Type B pancreatic cell (in vitro differentiated cells): Measurements from ENCODE around the gene ETFA. TPM values are rescaled to one million over a fixed set of nuclear protein-coding genes. Genes with fewer than 3 reads are reported as not detected.

Experiments
- DNase-seq: peaks from one replicate; pipeline ENCODE4 v3.0.0; 2021; ENCODE audit warnings: mixed read lengths; ENCODE audit not compliant: unreplicated experiment; ENCODE audit errors: extremely low spot score
- H3K27ac Mint-ChIP-seq: 2 replicates; pipeline ENCODE4 v1.8.0; 2021; ENCODE audit warnings: mild to moderate bottlenecking, mixed read lengths
- H3K27me3 Mint-ChIP-seq: 2 replicates; pipeline ENCODE4 v1.8.0; 2021; ENCODE audit warnings: mixed read lengths
- H3K36me3 Mint-ChIP-seq: 2 replicates; pipeline ENCODE4 v1.8.0; 2021; ENCODE audit warnings: mixed read lengths
- H3K4me1 Mint-ChIP-seq: one replicate; pipeline ENCODE4 v1.8.0; 2021; ENCODE audit warnings: mixed read lengths; ENCODE audit not compliant: unreplicated experiment
- H3K4me3 Mint-ChIP-seq: 2 replicates; pipeline ENCODE4 v1.8.0; 2021; ENCODE audit warnings: mild to moderate bottlenecking, mixed read lengths
- H3K9me3 Mint-ChIP-seq: 2 replicates; pipeline ENCODE4 v1.8.0; 2021; ENCODE audit warnings: mixed read lengths
- CTCF ChIP-seq: fragments of 200-600 bp; sonication (generic); conservative IDR thresholded peaks from 2 replicates; pipeline ENCODE4 v1.5.0; 2021; ENCODE audit warnings: antibody characterized with exemption, mild to moderate bottlenecking
- total RNA-seq: library from RNA; stranded (reverse); gene quantifications from 2 replicates; pipeline ENCODE4 v1.2.1, GENCODE V29; 2021; ENCODE audit warnings: low replicate concordance

Gene ETFA
- total RNA-seq, 1 donor from 2014 or later = 149 TPM

GRCh38 chr15:76222159-76222558, 89.1 kb downstream of the ETFA start:
- Mint-ChIP-seq H3K4me3 (no peak overlapping the region), H3K9me3 (peaks cover 10% of the 10 kb centered on the region)

GRCh38 chr15:76221085-76221767, 90.0 kb downstream of the ETFA start:
- H3K4me1 Mint-ChIP-seq = peaks cover 6% of the 10 kb centered on the region
- H3K9me3 Mint-ChIP-seq = peaks cover 10% of the 10 kb centered on the region
- no peak for TF ChIP-seq CTCF
- no peak for DNase-seq
- no peaks in the 10 kb centered on the region for H3K27me3 Mint-ChIP-seq
- H3K36me3 Mint-ChIP-seq = peaks cover 47% of the 10 kb centered on the region
- H3K4me3 Mint-ChIP-seq = no peak overlapping the region
- H3K27ac Mint-ChIP-seq = no peak overlapping the region

More at GRCh38 chr15:76222159-76222558, 89.1 kb downstream of the ETFA start:
- Mint-ChIP-seq H3K36me3 (peaks cover 44% of the 10 kb centered on the region), H3K27me3 (no peaks in the 10 kb centered on the region), H3K27ac (no peak overlapping the region), H3K4me1 (peaks cover 3% of the 10 kb centered on the region)
- TF ChIP-seq CTCF = no peak
- no peak for DNase-seq

GRCh38 chr15:76217882-76218217, 93.4 kb downstream of the ETFA start:
- Mint-ChIP-seq H3K4me1 (peaks cover 6% of the 10 kb centered on the region), H3K36me3 (peaks cover 41% of the 10 kb centered on the region), H3K4me3 (no peak overlapping the region), H3K27ac (no peak overlapping the region), H3K27me3 (no peaks in the 10 kb centered on the region), H3K9me3 (peaks cover 10% of the 10 kb centered on the region)
- no peak for TF ChIP-seq CTCF
- no peak for DNase-seq

GRCh38 chr15:76217029-76217881, 94.0 kb downstream of the ETFA start:
- H3K27me3 Mint-ChIP-seq = no peaks in the 10 kb centered on the region

GRCh38 chr15:76215634-76216033, 95.6 kb downstream of the ETFA start:
- Mint-ChIP-seq H3K9me3 (peaks cover 10% of the 10 kb centered on the region), H3K27me3 (no peaks in the 10 kb centered on the region), H3K27ac (no peak overlapping the region), H3K4me1 (peaks cover 6% of the 10 kb centered on the region), H3K4me3 (no peak overlapping the region), H3K36me3 (peaks cover 36% of the 10 kb centered on the region)
- DNase-seq = no peak
- no peak for TF ChIP-seq CTCF

More at GRCh38 chr15:76217029-76217881, 94.0 kb downstream of the ETFA start:
- no peak overlapping the region for H3K4me3 Mint-ChIP-seq
- H3K4me1 Mint-ChIP-seq = peaks cover 6% of the 10 kb centered on the region
- no peak overlapping the region for H3K27ac Mint-ChIP-seq
- TF ChIP-seq CTCF = no peak
- peaks cover 40% of the 10 kb centered on the region for H3K36me3 Mint-ChIP-seq
- no peak for DNase-seq
- H3K9me3 Mint-ChIP-seq = peaks cover 10% of the 10 kb centered on the region
